K562 (cell line): ENCODE measurements around the gene CUL9. TPM values are rescaled to one million over a fixed set of nuclear protein-coding genes. Genes with fewer than 3 reads are reported as not detected.

Experiments used
- BCOR ChIP-seq: fragments of 450-650 bp; IDR thresholded peaks from 2 replicates; pipeline ENCODE4 v1.6.1; 2016
- C11orf30 ChIP-seq: fragments of 450-650 bp; IDR thresholded peaks from 2 replicates; pipeline ENCODE4 v1.6.1; 2016; ENCODE audit warnings: low read depth, mild to moderate bottlenecking
- COPS2 ChIP-seq: fragments of 450-650 bp; conservative IDR thresholded peaks from 2 replicates; pipeline ENCODE4 v1.6.1; 2016; ENCODE audit warnings: mild to moderate bottlenecking, moderate library complexity
- HDAC6 ChIP-seq: IDR thresholded peaks from 2 replicates; pipeline ENCODE4 v1.6.1; 2012; ENCODE audit warnings: low read depth, mild to moderate bottlenecking, control low read depth, inconsistent platforms, low read length, moderate library complexity
- PHF20 ChIP-seq: fragments of 450-650 bp; IDR thresholded peaks from 2 replicates; pipeline ENCODE4 v1.6.1; 2018; ENCODE audit not compliant: partially characterized antibody
- POLR2H ChIP-seq: IDR thresholded peaks from 2 replicates; pipeline ENCODE4 v1.6.1; 2016; ENCODE audit warnings: missing genetic modification characterization, low read depth, mild to moderate bottlenecking, control low read depth, missing compliant biosample characterization, moderate library complexity
- POLR3A ChIP-seq: IDR thresholded peaks from 2 replicates; pipeline ENCODE4 v1.6.1; 2011; ENCODE audit warnings: borderline replicate concordance, mild to moderate bottlenecking, moderate library complexity; ENCODE audit not compliant: insufficient read length, insufficient read depth; ENCODE audit errors: extremely low read depth
- PPARD ChIP-seq: fragments of 250-450 bp; sonication (Bioruptor Pico); IDR thresholded peaks from 2 replicates; pipeline ENCODE4 v1.8.0; 2022; ENCODE audit warnings: inconsistent platforms, mild to moderate bottlenecking, moderate library complexity
- SMARCA4 ChIP-seq: fragments of 450-650 bp; IDR thresholded peaks from 2 replicates; pipeline ENCODE4 v1.6.1; 2016
- TEAD4 ChIP-seq, 2 experiments: sonication (generic) in 1 of 2; formaldehyde crosslinking in 1 of 2; IDR thresholded peaks; 2 replicates each; pipeline versions ENCODE4 v1.6.1 to v1.8.0; 2012 to 2022; ENCODE audit warnings: borderline replicate concordance in 1 of 2, inconsistent platforms in 1 of 2, low read length in 1 of 2, mild to moderate bottlenecking in 1 of 2, missing genetic modification reagents in 1 of 2
- ZNF3 ChIP-seq: fragments of 250-450 bp; sonication (Bioruptor Pico); IDR thresholded peaks from 2 replicates; pipeline ENCODE4 v1.5.0; 2021; ENCODE audit warnings: mild to moderate bottlenecking, moderate library complexity
- ZNF57 ChIP-seq: fragments of 450-650 bp; formaldehyde crosslinking; IDR thresholded peaks from 2 replicates; pipeline ENCODE4 v1.4.0; 2020; ENCODE audit warnings: mild to moderate bottlenecking, moderate library complexity
- polyA plus RNA-seq, 8 experiments: library from polyadenylated mRNA; depleted of rRNA in 4 of 8; stranded (reverse) in 5 of 8; unstranded in 3 of 8; fragments of >200 nt; fragmentation: Nextera tagmentation in 2 of 8; fragmentation: Illumina TruSeq in 1 of 8; extraction: Ambion mirVana in 2 of 8; extraction: Trizol in 1 of 8; gene quantifications; 2 replicates each; pipeline versions ENCODE4 v1.2.1 to v1.2.3, GENCODE V29; 2011 to 2014; ENCODE audit warnings: inconsistent platforms in 1 of 8, missing spikeins in 1 of 8
- total RNA-seq, 7 experiments: library from RNA; depleted of rRNA in 6 of 7; stranded (reverse); fragments of >200 nt in 6 of 7; fragmentation: Illumina TruSeq in 2 of 7; extraction: Trizol in 2 of 7; gene quantifications; 2 replicates each; pipeline versions ENCODE4 v1.2.1 to v1.2.3, GENCODE V29; 2011 to 2021; ENCODE audit warnings: low replicate concordance in 1 of 7
- TF ChIP-seq, protein P1 (sequence below), 2 experiments: fragments of 450-650 bp; IDR thresholded peaks; 2 replicates each; pipeline ENCODE4 v1.6.1; 2016; ENCODE audit warnings: mild to moderate bottlenecking in 2 of 2, borderline replicate concordance in 1 of 2, low read depth in 1 of 2, moderate library complexity in 1 of 2
- TF ChIP-seq, protein P2 (sequence below): fragments of 250-450 bp; sonication (Bioruptor Pico); IDR thresholded peaks from 2 replicates; pipeline ENCODE4 v1.4.0; 2020; ENCODE audit warnings: mild to moderate bottlenecking, moderate library complexity
- TF ChIP-seq, protein P3 (sequence below): sonication (generic); formaldehyde crosslinking; IDR thresholded peaks from 2 replicates; pipeline ENCODE4 v1.5.0; 2020; ENCODE audit warnings: missing genetic modification reagents
- TF ChIP-seq, protein P4 (sequence below): fragments of 250-450 bp; sonication (Bioruptor Pico); IDR thresholded peaks from 2 replicates; pipeline ENCODE4 v1.8.0; 2021; ENCODE audit warnings: moderate library complexity, mild to moderate bottlenecking, inconsistent platforms

The CUL9 gene
- total and polyA plus RNA-seq, 9 of the 15 experiments (the other 6 are each of a cell fraction or from before 2014, with no cell fraction given), result 0.50 to 20.7 (median 6.6) TPM

DNA sequence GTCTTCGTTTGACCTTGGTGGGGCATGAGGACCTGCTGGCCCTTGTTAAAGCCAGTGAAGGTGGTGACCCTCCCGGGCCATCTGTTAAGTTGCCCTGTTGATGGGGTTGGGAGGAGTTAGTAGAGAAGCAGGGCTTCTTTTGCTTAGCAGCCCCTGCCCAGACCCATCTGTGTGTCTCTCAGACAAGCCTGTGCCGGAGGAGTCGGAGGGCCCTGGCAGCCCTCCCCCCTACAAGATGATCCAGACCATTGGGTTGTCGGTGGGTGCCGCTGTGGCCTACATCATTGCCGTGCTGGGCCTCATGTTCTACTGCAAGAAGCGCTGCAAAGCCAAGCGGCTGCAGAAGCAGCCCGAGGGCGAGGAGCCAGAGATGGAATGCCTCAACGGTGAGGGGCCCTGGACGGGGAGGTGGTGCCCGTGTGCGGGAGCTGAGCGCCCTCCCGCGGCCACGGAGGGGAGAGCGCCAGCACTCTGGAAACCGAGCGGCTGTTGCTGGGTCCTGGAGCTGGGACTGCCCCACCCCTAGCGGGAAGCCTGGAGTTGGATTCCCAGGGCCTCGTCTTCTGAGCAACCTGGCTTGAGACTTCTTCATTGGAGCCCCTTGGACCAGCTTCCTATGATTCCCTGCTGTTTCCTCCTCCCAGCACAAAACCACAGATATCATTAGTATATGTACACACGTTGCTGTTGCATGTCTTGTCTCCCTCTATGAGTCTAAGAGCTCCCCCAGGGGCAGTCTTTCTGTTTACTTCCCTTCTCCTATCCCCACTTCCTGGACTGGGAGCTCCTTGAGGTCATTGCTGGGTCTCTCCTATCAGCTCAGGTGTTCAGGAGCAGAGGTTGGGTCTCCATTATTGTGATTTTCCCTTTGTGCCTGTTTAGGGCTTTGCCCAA lies 38.5 kb upstream of the CUL9 start (continued):
- TF ChIP-seq COPS2, result no peak
- no peak for TF ChIP-seq POLR2H (tag)
- no peak for TF ChIP-seq PHF20
- TF ChIP-seq, protein P1, sequence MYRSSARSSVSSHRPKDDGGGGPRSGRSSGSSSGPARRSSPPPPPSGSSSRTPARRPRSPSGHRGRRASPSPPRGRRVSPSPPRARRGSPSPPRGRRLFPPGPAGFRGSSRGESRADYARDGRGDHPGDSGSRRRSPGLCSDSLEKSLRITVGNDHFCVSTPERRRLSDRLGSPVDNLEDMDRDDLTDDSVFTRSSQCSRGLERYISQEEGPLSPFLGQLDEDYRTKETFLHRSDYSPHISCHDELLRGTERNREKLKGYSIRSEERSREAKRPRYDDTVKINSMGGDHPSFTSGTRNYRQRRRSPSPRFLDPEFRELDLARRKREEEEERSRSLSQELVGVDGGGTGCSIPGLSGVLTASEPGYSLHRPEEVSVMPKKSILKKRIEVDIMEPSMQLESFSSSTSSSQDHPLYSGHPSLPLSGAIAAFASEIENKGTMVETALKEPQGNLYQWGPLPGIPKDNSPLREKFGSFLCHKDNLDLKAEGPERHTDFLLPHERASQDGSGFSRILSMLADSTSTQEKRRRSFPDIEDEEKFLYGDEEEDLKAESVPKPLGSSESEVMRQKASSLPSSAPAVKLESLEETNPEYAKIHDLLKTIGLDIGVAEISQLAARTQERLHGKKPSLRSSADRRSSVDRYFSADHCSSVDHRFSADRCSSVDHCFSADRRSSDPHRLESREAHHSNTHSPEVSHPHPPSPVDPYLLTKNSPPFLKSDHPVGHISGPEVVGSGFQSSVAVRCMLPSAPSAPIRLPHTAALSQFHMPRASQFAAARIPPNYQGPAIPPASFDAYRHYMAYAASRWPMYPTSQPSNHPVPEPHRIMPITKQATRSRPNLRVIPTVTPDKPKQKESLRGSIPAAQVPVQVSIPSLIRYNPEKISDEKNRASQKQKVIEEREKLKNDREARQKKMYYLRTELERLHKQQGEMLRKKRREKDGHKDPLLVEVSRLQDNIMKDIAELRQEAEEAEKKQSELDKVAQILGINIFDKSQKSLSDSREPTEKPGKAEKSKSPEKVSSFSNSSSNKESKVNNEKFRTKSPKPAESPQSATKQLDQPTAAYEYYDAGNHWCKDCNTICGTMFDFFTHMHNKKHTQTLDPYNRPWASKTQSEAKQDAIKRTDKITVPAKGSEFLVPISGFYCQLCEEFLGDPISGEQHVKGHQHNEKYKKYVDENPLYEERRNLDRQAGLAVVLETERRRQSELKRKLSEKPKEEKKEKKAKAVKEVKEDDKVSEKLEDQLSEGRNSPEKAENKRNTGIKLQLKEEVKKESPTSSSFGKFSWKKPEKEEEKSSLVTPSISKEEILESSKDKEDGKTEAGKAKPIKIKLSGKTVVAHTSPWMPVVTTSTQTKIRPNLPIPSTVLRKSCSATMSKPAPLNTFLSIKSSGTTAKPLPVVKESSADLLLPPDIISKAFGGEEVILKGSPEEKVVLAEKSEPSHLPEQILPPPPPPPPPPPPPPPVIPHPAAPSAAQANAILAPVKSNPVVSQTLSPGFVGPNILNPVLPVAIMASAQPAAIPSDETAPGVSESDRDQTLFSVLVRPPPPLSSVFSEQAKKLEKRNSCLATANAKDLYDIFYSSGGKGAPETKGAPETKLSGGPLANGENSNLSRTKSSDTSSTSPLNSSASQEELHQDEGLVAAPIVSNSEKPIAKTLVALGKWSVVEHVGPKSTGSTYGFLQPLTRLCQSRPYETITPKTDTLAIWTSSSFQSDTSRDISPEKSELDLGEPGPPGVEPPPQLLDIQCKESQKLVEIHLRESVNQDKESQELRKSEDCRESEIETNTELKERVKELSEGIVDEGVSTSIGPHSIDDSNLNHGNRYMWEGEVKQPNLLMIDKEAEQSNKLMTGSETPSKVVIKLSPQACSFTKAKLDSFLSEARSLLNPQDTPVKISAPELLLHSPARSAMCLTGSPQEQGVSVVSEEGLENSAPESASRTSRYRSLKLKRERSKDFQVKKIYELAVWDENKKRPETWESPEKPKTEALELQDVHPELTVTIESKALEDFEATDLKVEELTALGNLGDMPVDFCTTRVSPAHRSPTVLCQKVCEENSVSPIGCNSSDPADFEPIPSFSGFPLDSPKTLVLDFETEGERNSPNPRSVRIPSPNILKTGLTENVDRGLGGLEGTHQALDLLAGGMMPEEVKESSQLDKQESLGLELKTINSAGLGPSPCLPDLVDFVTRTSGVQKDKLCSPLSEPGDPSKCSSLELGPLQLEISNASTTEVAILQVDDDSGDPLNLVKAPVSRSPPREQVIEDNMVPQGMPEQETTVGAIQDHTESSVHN (IDR thresholded peaks at IDR 0.05; ENCODE audit: borderline replicate concordance in 1 of 2, low read depth in 1 of 2), result no peak
- TF ChIP-seq SMARCA4, result no peak
- TF ChIP-seq PPARD, result no peak
- TF ChIP-seq, protein P2, sequence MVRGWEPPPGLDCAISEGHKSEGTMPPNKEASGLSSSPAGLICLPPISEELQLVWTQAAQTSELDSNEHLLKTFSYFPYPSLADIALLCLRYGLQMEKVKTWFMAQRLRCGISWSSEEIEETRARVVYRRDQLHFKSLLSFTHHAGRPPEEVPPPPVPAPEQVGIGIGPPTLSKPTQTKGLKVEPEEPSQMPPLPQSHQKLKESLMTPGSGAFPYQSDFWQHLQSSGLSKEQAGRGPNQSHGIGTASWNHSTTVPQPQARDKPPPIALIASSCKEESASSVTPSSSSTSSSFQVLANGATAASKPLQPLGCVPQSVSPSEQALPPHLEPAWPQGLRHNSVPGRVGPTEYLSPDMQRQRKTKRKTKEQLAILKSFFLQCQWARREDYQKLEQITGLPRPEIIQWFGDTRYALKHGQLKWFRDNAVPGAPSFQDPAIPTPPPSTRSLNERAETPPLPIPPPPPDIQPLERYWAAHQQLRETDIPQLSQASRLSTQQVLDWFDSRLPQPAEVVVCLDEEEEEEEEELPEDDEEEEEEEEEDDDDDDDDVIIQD (CRISPR knock-in tag), result no peak
- TF ChIP-seq POLR3A, result no peak
- TF ChIP-seq ZNF3 (CRISPR knock-in tag), result no peak
- no peak for TF ChIP-seq C11orf30
- no peak for TF ChIP-seq BCOR
- TF ChIP-seq TEAD4 (IDR thresholded peaks at IDR 0.05; ENCODE audit: low read length), result 0 out of 2 replicates have a peak, but pooled peaks have one; percentile 18
- TF ChIP-seq TEAD4 (CRISPR knock-in tag; IDR thresholded peaks at IDR 0.05; ENCODE audit: borderline replicate concordance), result no peak
- TF ChIP-seq, protein P3, sequence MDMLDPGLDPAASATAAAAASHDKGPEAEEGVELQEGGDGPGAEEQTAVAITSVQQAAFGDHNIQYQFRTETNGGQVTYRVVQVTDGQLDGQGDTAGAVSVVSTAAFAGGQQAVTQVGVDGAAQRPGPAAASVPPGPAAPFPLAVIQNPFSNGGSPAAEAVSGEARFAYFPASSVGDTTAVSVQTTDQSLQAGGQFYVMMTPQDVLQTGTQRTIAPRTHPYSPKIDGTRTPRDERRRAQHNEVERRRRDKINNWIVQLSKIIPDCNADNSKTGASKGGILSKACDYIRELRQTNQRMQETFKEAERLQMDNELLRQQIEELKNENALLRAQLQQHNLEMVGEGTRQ (CRISPR knock-in tag), result no peak
- no peak for TF ChIP-seq HDAC6
- TF ChIP-seq ZNF57 (CRISPR knock-in tag), result no peak
- TF ChIP-seq, protein P4, sequence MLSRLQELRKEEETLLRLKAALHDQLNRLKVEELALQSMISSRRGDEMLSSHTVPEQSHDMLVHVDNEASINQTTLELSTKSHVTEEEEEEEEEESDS (CRISPR knock-in tag), result no peak
